GM12865 (cell line): ENCODE results near the gene ISM1.

Experiments used
- DNase-seq: peaks from one replicate; pipeline ENCODE4 v3.0.0; 2010; ENCODE audit warnings: low read depth
- H3K4me3 ChIP-seq: 2 replicates; pipeline ENCODE4 v1.5.1; 2011; ENCODE audit warnings: mild to moderate bottlenecking, low read depth, low read length, control low read depth
- TF ChIP-seq, protein P1 (sequence below): IDR thresholded peaks from 2 replicates; pipeline ENCODE4 v1.5.1; 2011; ENCODE audit warnings: low read length, control low read depth, low read depth, inconsistent platforms; ENCODE audit not compliant: insufficient read depth; ENCODE audit errors: missing control alignments

Gene ISM1

GRCh38 chr20:13243826-13244376, 22.8 kb downstream of the ISM1 start:
- no peak for DNase-seq
- TF ChIP-seq, protein P1, sequence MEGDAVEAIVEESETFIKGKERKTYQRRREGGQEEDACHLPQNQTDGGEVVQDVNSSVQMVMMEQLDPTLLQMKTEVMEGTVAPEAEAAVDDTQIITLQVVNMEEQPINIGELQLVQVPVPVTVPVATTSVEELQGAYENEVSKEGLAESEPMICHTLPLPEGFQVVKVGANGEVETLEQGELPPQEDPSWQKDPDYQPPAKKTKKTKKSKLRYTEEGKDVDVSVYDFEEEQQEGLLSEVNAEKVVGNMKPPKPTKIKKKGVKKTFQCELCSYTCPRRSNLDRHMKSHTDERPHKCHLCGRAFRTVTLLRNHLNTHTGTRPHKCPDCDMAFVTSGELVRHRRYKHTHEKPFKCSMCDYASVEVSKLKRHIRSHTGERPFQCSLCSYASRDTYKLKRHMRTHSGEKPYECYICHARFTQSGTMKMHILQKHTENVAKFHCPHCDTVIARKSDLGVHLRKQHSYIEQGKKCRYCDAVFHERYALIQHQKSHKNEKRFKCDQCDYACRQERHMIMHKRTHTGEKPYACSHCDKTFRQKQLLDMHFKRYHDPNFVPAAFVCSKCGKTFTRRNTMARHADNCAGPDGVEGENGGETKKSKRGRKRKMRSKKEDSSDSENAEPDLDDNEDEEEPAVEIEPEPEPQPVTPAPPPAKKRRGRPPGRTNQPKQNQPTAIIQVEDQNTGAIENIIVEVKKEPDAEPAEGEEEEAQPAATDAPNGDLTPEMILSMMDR = no peak

DNA sequence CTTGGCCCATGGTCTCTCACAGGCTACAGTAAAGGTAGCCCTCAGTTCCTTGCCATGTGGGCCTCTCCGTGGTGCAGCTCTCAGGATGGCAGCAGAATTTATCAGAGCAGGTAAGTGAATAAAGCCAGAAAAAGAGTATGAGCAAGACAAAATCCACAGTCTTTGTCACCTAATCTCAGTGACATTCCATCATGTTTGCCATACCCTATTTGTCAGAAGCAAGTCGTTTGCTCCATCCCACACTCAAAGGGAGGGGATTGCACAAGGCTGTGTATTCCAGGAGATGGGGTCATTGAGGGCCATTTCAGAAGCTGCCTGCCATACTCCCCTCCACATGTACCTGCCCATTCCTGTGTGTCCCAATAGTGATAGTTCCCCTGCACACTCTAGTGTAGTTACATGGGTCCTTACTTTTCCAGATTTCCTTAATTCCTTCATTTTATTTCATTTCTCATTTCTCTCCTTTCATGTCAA, 24.2 kb downstream of the ISM1 start:
- no peak for DNase-seq
- TF ChIP-seq, protein P1 = no peak
- H3K4me3 ChIP-seq = no peak overlapping the region

More at GRCh38 chr20:13243826-13244376, 22.8 kb downstream of the ISM1 start:
- H3K4me3 ChIP-seq = no peak overlapping the region

- H3K4me3 ChIP-seq = no peak overlapping the region
- DNase-seq = no peak
- TF ChIP-seq, protein P1 = no peak
Observed at GRCh38 chr20:13249118-13249797, 28.2 kb downstream of the ISM1 start.

GRCh38 chr20:13249798-13250170, 28.7 kb downstream of the ISM1 start:
- DNase-seq = no peak
- H3K4me3 ChIP-seq = no peak overlapping the region
- TF ChIP-seq, protein P1 = no peak

- TF ChIP-seq, protein P1 = no peak
- H3K4me3 ChIP-seq = no peak overlapping the region
- DNase-seq = no peak
Observed at GRCh38 chr20:13250251-13250650, 29.2 kb downstream of the ISM1 start.

DNA sequence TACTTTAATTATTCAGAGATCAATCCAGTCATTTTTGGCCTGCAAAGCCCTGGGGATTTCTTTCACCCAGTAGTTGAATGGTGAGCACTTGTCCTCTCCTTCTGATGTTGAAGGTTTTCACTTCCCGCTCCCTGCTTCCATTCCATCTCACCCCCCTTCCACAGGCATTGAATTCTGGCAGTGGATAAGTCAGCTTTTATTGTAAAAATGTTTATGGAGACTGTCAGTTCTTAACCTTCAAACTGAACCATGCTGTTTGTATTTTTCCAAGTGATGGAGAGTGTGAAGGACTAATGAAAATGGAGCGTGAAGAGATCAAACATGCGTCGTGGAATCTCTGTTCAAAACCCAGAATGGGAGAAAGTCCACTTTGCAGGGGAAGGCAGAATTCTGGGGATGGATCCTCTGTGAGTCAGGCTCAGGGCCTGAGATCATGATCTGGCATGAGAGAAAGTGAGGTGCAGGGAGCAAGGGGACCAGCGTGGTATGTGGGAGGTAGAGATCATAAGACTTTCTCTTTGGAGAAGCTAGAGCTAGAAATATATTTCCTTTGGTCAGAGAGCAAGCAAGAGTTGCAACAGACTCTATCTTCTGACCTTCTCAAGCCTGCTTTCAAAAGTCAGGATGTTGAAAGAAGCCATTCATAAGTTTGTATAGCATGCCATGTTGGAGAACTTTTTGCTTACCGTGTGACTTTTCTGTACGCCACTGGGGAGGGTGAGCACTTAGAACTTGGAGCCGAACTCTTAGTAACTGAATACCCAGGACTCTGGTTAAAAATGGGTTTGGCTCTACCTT, 30.2 kb downstream of the ISM1 start:
- TF ChIP-seq, protein P1 = no peak
- DNase-seq = no peak
- H3K4me3 ChIP-seq = no peak overlapping the region
